Epithelial cell of proximal tubule (primary cell): ENCODE data around the gene DNAJB5. TPM values are rescaled to one million over a fixed set of nuclear protein-coding genes. Genes with fewer than 3 reads are reported as not detected.

ENCODE experiments used
- DNase-seq: peaks from one replicate; pipeline ENCODE4 v3.0.0-alpha.2; 2011; ENCODE audit warnings: low read depth
- H3K4me3 ChIP-seq: 2 replicates; pipeline ENCODE4 v1.5.1; 2011; ENCODE audit warnings: low read depth, mild to moderate bottlenecking, low read length
- CTCF ChIP-seq: conservative IDR thresholded peaks from 2 replicates; pipeline ENCODE4 v1.5.1; 2012; ENCODE audit warnings: low read depth, mild to moderate bottlenecking, low read length
- total RNA-seq: library from RNA; depleted of rRNA; stranded (reverse); fragments of >200 nt; gene quantifications from 2 replicates; pipeline ENCODE4 v1.2.3, GENCODE V29; 2015

The DNAJB5 gene
- total RNA-seq, 1 donor from 2014 or later: 20.2 TPM

DNA sequence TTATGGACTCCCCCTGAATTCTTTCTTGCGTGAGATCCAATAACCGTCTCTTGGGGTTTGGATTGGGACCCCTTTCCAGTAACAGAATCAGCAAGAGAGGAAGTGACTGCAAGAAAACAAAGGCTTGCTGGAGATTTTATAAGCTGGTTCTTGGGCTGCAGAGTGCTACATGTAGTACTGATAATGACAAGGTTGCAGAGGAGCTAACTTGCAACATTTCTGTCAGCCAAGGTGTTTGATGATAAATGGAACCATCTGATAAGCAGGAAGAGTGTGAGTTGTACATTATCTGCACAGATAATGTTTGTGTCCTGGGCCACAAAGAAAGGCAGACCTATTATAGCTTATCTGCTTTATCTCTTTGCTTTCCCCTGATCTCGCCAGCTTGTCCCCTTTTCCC lies 37.1 kb downstream of the DNAJB5 start:
- DNase-seq: no peak
- no peak for TF ChIP-seq CTCF
- H3K4me3 ChIP-seq: no peak overlapping the region

DNA sequence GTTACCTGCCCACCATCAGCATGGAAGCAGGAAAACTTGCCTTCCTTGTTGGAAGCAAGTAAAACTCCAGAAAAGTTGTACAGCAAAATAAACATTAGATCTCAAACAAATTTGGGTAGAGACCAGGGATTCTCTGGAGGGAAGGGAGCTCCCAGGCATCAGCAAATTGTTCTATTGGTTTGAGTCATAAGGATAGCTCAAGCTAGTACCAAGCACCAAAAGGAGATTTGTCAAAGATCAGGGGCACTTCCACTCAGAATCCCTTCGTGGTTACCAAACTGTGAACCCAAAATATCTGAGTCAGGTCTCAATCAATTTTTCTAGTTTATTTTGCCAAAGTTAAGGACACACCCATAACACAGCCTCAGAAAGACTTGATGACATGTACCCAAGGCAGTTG lies 37.8 kb downstream of the DNAJB5 start:
- no peak for DNase-seq
- H3K4me3 ChIP-seq: no peak overlapping the region
- no peak for TF ChIP-seq CTCF

GRCh38 chr9:35027860-35028259 lies 38.3 kb downstream of the DNAJB5 start:
- no peak for TF ChIP-seq CTCF
- H3K4me3 ChIP-seq: no peak overlapping the region
- DNase-seq: no peak

DNA sequence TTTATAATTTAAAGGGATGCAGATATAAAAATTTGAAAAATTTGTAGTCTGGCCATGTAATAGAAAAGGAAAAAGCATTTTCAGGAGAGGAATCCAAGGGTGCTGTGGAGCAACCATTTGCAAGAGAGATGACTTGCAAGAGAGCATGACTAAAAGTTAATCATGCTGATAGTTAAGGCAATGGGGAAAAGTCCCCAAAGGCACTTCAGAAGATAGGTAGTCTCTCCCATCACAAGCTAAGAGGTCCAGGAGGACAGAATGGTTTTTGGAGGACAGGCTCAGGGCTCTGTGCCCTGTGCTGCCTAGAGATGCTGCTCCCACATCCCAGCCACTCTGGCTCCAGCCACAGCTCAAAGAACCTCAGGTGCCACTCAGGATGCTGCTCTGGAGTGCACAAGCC lies 38.8 kb downstream of the DNAJB5 start:
- H3K4me3 ChIP-seq: no peak overlapping the region
- no peak for TF ChIP-seq CTCF
- no peak for DNase-seq

DNA sequence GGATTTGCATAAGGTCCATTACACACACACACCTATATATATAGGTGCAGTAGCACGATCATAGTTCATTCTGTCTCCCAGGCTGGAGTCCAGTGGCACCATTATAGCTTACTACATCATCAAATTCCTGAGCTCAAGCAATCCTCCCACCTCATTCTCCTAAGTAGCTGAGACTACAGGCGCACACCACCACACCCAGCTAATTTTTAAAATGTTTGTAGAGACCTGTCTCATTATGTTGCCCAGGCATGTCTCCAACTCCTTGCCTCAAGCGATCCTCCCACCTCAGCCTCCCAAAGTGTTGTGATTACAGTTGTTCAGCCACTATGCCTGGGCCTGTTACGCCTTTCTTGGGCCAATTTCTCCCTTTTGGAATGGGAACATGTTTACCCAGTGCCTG lies 39.7 kb downstream of the DNAJB5 start:
- DNase-seq: no peak
- no peak overlapping the region for H3K4me3 ChIP-seq
- no peak for TF ChIP-seq CTCF

DNA sequence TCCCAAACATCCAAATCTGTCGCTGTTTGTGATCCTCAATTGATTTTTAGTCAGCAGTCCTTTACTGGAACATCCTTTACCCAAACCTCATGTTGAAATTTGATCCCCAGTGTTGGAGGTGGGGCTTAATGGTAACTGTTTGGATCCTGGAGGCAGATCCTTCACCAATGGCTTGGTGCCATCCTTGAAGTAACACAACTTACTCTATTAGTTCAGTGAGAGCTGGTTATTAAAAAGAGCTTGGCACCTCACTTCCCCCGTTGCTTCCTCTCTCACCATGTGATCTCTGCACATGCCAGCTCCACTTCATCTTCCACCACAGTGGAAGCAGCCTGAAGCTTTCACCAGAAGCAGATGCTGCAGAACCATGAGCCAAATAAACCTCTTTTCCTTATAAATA lies 40.3 kb downstream of the DNAJB5 start:
- no peak for TF ChIP-seq CTCF
- no peak for DNase-seq
- H3K4me3 ChIP-seq: no peak overlapping the region

GRCh38 chr9:35033101-35033500 lies 43.6 kb downstream of the DNAJB5 start:
- TF ChIP-seq CTCF: no peak
- DNase-seq: no peak
- no peak overlapping the region for H3K4me3 ChIP-seq
